GM21786 (cell line): ENCODE results near the gene CHCHD3.
A peak's percentile ranks its signal among the peaks of the same experiment; 100 is the strongest.

ENCODE experiments used
- ATAC-seq: cut with Tn5 transposase; IDR thresholded peaks from one replicate; pipeline ENCODE4 v1.9.1; 2021; ENCODE audit not compliant: unreplicated experiment

The CHCHD3 gene

GRCh38 chr7:133081599-133082389, at the start of gene CHCHD3:
Gene CHCHD3 (minus strand): TSS chr7:133082090. CDS start chr7:133081937, 153 bp downstream.
- peak; percentile 100 for ATAC-seq

GRCh38 chr7:133130166-133130565, 48.3 kb upstream of the CHCHD3 start:
- no peak for ATAC-seq

DNA sequence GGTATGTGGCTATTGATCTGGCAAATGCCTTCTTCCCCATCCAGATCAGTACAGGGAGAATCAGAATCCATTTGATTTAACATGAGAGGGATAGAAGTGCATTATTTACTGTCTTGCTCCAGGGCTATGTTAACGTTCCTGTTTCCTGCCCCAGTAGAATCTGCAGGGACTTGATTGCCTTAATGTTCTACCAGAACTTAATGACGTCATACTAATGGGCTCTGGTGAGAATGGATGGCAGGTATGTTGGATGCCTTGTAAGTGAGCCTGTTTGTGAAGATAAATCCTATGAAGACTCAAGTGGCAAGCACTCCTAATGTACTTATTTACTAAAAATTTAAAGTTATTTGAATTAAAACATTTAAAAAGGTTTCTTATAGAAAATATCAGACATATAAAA, 44.5 kb upstream of the CHCHD3 start:
- ATAC-seq: no peak

DNA sequence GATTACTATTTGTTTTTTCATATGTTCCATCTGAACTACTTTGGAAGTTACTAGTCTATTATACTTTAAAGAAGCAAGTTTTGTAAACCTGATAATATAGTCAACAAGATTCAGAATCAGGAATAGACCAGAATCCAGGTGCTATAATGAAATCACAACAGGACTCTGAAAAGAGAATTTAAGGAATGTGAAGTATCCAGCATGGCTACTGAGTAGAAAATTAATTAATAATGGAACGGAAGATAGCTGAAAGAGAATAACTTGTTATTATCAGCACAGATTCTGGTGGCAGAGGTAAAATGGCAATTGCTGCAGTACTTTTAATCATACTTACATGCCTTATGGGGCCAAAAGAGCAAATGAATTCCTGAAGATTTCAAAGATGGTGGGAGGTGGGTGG, 43.1 kb upstream of the CHCHD3 start:
- no peak for ATAC-seq

- ATAC-seq: no peak
Observed at GRCh38 chr7:133121175-133121844, 39.4 kb upstream of the CHCHD3 start.

GRCh38 chr7:133119067-133119466, 37.2 kb upstream of the CHCHD3 start:
- ATAC-seq: no peak

GRCh38 chr7:133118261-133118660, 36.4 kb upstream of the CHCHD3 start:
- ATAC-seq: no peak

DNA sequence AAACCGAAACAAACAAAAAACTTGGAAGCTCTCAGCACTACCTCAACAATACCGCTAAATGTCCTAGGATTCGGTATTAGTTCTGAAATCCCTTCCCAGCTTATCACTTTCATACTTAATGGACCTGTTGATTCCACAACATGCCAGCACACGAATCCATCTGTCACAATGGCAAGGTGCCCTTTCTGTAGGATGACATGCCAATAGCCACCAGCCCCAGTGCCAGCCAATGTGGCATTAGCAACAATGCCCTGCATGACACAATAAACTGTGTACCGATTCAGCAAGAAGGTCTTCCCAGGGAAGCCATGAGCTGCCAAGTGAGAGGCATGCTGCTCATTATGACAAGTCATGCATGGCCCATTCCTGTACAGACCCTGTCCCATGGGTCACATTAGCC, 35.6 kb upstream of the CHCHD3 start:
- ATAC-seq: no peak

DNA sequence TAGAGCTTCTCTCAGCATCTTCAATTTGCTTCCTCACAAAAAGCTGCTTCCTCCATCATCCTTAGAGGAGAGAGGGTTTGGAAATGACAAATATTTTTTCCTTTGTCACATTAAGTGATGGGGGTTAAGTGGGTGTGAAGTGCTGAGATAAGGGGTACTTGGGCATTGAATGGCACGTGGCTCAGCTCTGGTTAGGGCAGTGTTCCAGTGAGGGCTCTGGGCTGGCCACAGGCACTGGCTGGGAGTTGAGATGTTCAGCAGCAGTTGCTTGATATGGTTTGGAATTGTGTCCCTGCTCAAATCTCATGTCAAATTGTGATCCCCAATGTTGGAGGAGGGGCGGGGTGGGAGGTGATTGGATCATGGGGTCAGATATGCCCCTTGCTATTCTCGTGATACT, 33.7 kb upstream of the CHCHD3 start:
- ATAC-seq: no peak

DNA sequence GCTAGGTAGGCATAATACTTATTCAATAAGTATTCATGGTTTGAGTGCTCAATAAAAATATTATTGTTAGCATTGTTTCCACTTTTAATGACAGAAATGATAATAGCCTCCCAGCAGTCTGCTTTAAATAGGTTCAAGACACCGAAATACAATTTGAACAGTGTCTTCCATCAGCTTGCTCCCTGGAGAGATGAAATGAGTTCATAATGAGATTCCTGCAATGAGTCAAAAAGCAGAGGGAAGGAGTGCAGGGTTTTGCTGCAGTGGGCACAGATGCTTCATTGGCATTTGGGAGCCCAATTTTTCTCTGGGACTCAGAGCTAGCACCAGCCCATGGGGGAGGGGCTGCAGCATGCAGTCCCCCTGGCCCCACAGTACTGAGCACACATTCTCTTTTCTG, 32.6 kb upstream of the CHCHD3 start:
- ATAC-seq: no peak

DNA sequence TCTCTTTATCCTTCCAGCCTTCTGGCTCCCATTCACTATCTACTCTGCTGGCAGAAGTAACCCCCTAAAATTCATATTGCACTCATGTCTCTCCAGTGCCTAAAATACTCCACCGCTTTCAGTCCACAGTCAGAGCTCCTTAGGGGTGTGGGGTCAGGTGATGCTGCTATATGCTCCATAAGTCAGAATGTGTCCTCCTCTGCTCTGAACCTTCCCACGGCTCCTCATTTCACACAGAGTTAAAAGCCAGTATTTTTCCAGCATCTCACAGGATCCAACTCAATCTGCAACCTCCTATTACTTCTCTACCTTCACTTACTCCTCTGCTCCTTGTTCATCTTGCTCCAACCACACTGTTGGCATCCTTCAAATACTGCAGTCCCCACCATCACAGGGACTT, 31.1 kb upstream of the CHCHD3 start:
- ATAC-seq: no peak

DNA sequence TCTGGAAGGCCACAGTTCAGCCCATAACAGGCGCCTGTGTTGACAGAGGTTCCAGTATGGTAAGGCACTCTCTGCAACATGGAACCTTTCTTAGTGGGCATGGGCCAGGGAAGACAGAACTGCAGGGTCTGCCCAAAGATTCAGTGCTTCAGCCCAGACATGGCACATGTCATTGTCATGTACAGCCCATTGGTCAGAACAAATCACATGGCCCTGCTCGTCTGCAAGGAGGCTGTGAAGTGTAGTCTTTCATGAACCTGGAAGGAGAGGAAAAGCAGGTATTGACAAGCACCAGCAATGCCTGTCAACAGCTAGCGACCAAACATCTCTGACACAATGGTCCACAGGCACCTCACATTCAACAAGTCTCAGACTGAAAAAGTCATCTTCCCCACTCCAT, 30.4 kb upstream of the CHCHD3 start:
- ATAC-seq: no peak

DNA sequence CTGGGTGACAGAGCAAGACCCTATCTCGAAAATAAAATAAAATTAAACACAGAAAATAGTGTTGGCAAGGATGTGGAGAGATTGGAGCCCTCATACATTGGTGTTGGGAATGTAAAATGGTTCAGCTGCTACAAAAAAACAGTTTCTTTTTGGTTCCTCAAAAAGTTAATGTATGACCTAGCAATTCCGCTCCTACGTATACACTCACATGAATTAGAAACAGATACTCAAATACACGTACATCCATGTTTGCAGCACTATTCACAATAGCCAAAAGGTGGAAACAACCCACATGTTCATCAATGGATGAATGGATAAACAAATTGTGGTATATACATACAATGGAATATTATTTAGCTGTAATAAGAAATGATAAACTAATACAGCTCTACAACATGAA, 28.4 kb upstream of the CHCHD3 start:
- no peak for ATAC-seq

GRCh38 chr7:133109816-133110215, 27.9 kb upstream of the CHCHD3 start:
- no peak for ATAC-seq

DNA sequence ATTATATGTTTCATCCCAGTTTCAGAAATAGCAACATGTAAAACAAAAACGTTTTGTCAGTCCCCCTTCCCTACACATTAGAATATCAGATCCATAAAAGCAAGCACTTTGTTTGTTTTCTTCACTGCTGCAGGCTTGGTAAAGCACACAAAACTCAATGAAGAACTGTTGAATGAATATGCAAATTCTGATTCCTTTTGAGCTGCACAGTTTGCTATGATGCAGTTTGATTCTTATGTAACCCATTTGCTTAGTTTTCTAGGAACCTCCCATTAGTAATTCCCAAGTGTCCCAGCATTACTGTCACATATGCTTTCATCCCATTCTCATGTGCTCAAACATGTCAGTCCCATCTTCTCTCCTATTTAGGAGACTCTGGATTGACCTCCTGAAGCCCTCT, 26.1 kb upstream of the CHCHD3 start:
- no peak for ATAC-seq

DNA sequence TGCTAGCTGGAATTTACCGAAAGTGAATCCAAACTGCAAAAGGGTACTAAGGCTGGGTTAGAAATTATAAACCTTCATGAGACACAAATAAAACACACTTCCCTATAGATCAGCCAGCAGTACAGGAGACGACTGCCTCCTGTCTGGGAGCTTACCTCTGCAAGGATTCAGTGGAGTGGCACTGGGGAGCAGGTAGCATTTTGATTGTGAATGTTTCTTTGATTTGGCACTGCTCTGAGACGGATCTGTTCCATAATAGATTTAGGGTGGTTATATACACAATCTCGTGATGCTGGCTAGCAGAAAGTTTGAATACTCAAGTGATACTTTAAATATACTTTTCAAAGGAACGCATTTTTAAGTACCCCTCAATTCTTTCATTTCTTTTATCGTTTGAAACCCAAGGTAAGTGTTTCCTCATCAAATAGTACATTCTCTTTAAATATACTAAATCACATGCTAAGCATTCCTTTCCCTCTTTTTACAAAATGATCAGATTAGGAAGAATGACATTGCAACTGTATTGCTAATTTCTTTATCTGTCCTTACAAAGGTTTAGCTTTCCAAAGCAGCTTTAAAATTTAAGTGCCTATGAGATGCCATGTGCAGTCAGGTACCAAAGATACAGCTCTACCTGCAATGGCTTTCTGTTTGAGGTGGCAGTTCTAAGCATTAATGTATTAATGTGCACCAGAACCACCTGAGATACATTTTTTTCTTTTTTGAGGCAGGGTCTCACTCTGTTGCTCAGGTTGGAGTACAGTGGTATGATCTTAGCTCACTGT, 20.6 kb upstream of the CHCHD3 start:
- no peak for ATAC-seq

- no peak for ATAC-seq
Observed at GRCh38 chr7:133099633-133100286, 17.9 kb upstream of the CHCHD3 start.

DNA sequence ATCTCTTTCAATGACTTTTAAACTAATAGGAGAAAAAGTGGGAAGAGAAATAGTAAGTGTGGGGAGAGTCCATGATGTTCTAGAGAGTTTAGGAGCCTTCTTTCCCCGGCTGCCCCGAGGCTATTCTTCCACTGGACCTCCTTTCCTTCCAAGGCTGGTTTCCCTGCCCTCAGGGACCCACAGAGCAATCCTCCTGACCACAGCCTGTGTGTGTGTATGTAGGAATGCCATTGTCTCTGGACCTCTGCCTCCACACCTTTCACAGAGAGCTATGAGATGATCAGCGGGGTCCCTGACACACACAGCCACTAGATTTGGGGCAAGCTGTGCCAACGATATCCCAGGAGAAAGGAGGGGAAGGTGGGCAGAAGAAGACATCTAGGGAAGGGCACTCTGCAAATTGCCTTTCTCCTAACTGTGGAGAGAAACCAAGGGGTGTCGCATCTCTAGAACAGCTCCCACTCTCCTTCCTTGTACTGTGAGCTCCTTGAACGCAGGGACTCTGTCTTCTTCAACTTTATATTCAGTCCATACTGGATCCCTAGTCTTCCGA, 13.3 kb upstream of the CHCHD3 start:
- no peak for ATAC-seq

DNA sequence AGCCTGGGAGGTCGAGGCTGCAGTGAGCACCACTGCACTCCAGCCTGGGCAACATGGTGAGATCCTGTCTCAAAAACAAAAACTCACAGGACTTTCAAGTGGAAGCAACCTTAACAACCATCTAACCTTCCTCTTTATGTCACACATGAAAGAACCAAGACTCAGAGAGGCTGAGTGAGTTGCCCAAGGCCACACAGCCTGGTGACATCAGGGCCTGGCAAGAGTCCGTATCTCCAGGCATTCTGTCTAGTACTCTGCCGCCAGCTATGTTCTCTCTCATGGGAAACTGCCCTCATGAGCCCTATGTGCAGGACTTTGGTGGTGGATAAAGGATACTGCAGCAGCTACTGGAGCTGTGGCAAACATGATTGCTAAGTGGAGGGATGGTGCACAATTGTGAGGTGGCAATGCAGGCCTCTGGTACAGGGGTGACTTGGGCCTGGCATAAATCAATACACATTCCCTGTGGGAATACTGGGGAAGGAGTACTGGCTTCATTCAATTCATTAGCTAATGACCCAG, 10.1 kb upstream of the CHCHD3 start:
- no peak for ATAC-seq

GRCh38 chr7:133082390-133082766, 488 bp upstream of the CHCHD3 start:
- no peak for ATAC-seq

GRCh38 chr7:133081119-133081598, 731 bp downstream of the CHCHD3 start:
- no peak for ATAC-seq
